DND-41 (cell line): Measurements from ENCODE around the gene FMN1.

Experiments used
- ATAC-seq: fragments of 200-7000 bp; cut with Tn5 transposase; 3 replicates; pipeline ENCODE4 v1.9.1; 2021; ENCODE audit warnings: low read depth; ENCODE audit not compliant: insufficient read depth
- DNase-seq: peaks from one replicate; pipeline ENCODE4 v3.0.0-alpha.2; 2020
- H2AFZ ChIP-seq: 2 replicates; pipeline ENCODE4 v1.6.0; 2012; ENCODE audit warnings: low read depth, low read length
- H3K27ac ChIP-seq: 2 replicates; pipeline ENCODE4 v1.5.1; 2012; ENCODE audit warnings: low read length, inconsistent platforms
- H3K27me3 ChIP-seq: fragments of 200-600 bp; sonication (generic); 2 replicates; pipeline ENCODE4 v1.6.0; 2012; ENCODE audit warnings: low read length, mild to moderate bottlenecking, inconsistent platforms; ENCODE audit not compliant: insufficient read depth, poor library complexity
- H3K36me3 ChIP-seq: 2 replicates; pipeline ENCODE4 v1.5.1; 2012; ENCODE audit warnings: low read length, inconsistent platforms; ENCODE audit not compliant: insufficient read depth
- H3K4me1 ChIP-seq: 2 replicates; pipeline ENCODE4 v1.5.1; 2012; ENCODE audit warnings: mild to moderate bottlenecking, low read length; ENCODE audit not compliant: insufficient read depth
- H3K4me2 ChIP-seq: 2 replicates; pipeline ENCODE4 v1.6.0; 2012; ENCODE audit warnings: mild to moderate bottlenecking, moderate library complexity, low read length, inconsistent platforms; ENCODE audit not compliant: insufficient read depth
- H3K4me3 ChIP-seq, 2 experiments: fragments of 200-600 bp in 1 of 2; shearing (Covaris generic) in 1 of 2; 2 replicates each; pipeline ENCODE4 v1.5.1; 2012 to 2016; ENCODE audit warnings: inconsistent platforms in 2 of 2, low read length in 2 of 2, mild to moderate bottlenecking in 2 of 2, low read depth in 1 of 2, moderate library complexity in 1 of 2
- H3K79me2 ChIP-seq: 2 replicates; pipeline ENCODE4 v1.6.0; 2012; ENCODE audit warnings: low read length, inconsistent platforms; ENCODE audit not compliant: insufficient read depth
- H3K9ac ChIP-seq: 2 replicates; pipeline ENCODE4 v1.6.0; 2012; ENCODE audit warnings: low read depth, mild to moderate bottlenecking, inconsistent platforms, low read length, moderate library complexity
- H3K9me3 ChIP-seq: 2 replicates; pipeline ENCODE4 v1.5.1; 2012; ENCODE audit warnings: low read length, moderate library complexity, mild to moderate bottlenecking, inconsistent platforms; ENCODE audit not compliant: insufficient read depth, severe bottlenecking
- H4K20me1 ChIP-seq: 2 replicates; pipeline ENCODE4 v1.6.0; 2012; ENCODE audit warnings: low read length; ENCODE audit not compliant: insufficient read depth
- CTCF ChIP-seq: IDR thresholded peaks from 2 replicates; pipeline ENCODE4 v1.5.1; 2012; ENCODE audit warnings: borderline replicate concordance, low read length, moderate library complexity, mild to moderate bottlenecking; ENCODE audit not compliant: poor library complexity, severe bottlenecking; ENCODE audit errors: extremely low read depth
- EZH2 ChIP-seq: IDR thresholded peaks from 3 replicates; pipeline ENCODE4 v1.6.1; 2012; ENCODE audit warnings: borderline replicate concordance, low read depth, mild to moderate bottlenecking, moderate library complexity, low read length, inconsistent platforms; ENCODE audit not compliant: severe bottlenecking

Gene FMN1

GRCh38 chr15:33194704-33195670 lies at the start of gene FMN1:
Gene FMN1, minus strand, starts transcription at chr15:33194714. Its CDS starts 39,800 bp downstream, at chr15:33154914.
- peak; percentile 35 for DNase-seq
- TF ChIP-seq EZH2 (no peak), CTCF (no peak)
- H3K27me3 ChIP-seq = no peaks in the 10 kb centered on the region
- no peaks in the 10 kb centered on the region for H3K79me2 ChIP-seq
- peak; percentile 69 for ATAC-seq
- H3K4me1 ChIP-seq = no peaks in the 10 kb centered on the region
- H3K27ac ChIP-seq = no peak within 1 kb of the TSS
- no peaks in the 10 kb centered on the region for H4K20me1 ChIP-seq
- no peak within 1 kb of the TSS for H2AFZ ChIP-seq
- no peak within 1 kb of the TSS for H3K4me2 ChIP-seq
- no peaks in the 10 kb centered on the region for H3K36me3 ChIP-seq
- no peak within 1 kb of the TSS for H3K4me3 ChIP-seq
- H3K9ac ChIP-seq = no peak within 1 kb of the TSS
- no peaks in the 10 kb centered on the region for H3K9me3 ChIP-seq

- peaks cover 4% of the 10 kb centered on the region for H3K27me3 ChIP-seq
- no peaks in the 10 kb centered on the region for H3K36me3 ChIP-seq
- H3K4me2 ChIP-seq = no peak overlapping the region
- H2AFZ ChIP-seq = no peak overlapping the region
- no peak overlapping the region for H3K27ac ChIP-seq
- H3K9me3 ChIP-seq = no peaks in the 10 kb centered on the region
- H3K4me3 ChIP-seq = no peak overlapping the region
- no peaks in the 10 kb centered on the region for H4K20me1 ChIP-seq
- TF ChIP-seq EZH2 (no peak), CTCF (no peak)
- H3K4me1 ChIP-seq = no peaks in the 10 kb centered on the region
- DNase-seq (no peak), ATAC-seq (no peak)
- H3K79me2 ChIP-seq = no peaks in the 10 kb centered on the region
- H3K9ac ChIP-seq = no peak overlapping the region
Observed at GRCh38 chr15:33243869-33244268, 49.4 kb upstream of the FMN1 start.

- TF ChIP-seq CTCF (no peak), EZH2 (no peak)
- DNase-seq (no peak), ATAC-seq (no peak)
- Histone ChIP-seq H3K27me3 (peaks cover 4% of the 10 kb centered on the region), H4K20me1 (no peaks in the 10 kb centered on the region), H2AFZ (no peak overlapping the region), H3K4me1 (no peaks in the 10 kb centered on the region), H3K36me3 (no peaks in the 10 kb centered on the region), H3K79me2 (no peaks in the 10 kb centered on the region), H3K9me3 (no peaks in the 10 kb centered on the region), H3K9ac (no peak overlapping the region), H3K4me2 (no peak overlapping the region), H3K27ac (no peak overlapping the region), H3K4me3 (no peak overlapping the region)
Observed at GRCh38 chr15:33243393-33243792, 48.9 kb upstream of the FMN1 start.
